Measurements from ENCODE around the gene ERBB2. TPM values are rescaled to one million over a fixed set of nuclear protein-coding genes. Genes with fewer than 3 reads are reported as not detected.

ERBB2 gene
- polyA plus RNA-seq, 3 donors, result 0.17 to 0.73 TPM; not detected in 1

GRCh38 chr17:39674702-39675389, 25.0 kb upstream of the ERBB2 start:
- Histone ChIP-seq H3K4me2 (replicated peaks; ENCODE audit: extremely low read depth, low read length, poor library complexity, severe bottlenecking) (no peak overlapping the region), H3K27ac (ENCODE audit: low read depth in 1 of 2, low read length in 2 of 2) (no peak overlapping the region), H3K36me3 (replicated peaks in 1 of 2; ENCODE audit: control insufficient read depth in 1 of 2, insufficient read depth in 2 of 2, low read length in 2 of 2) (peaks cover 0 to 3% of the 10 kb centered on the region in 2 donors), H2AFZ (ENCODE audit: insufficient read depth, low read depth, low read length, poor library complexity, severe bottlenecking) (no peak overlapping the region), H3K79me2 (ENCODE audit: insufficient read depth, low read length) (no peaks in the 10 kb centered on the region), H3K4me3 (replicated peaks in 1 of 3; ENCODE audit: low read depth in 2 of 3, low read length in 3 of 3) (no peak overlapping the region), H3K4me1 (ENCODE audit: control insufficient read depth in 1 of 2, insufficient read depth in 2 of 2, low read length in 2 of 2) (peaks cover 5 to 10% of the 10 kb centered on the region in 2 donors), H3K27me3 (ENCODE audit: control insufficient read depth in 2 of 2, insufficient read depth in 2 of 2, low read length in 2 of 2) (peaks cover 0 to 19% of the 10 kb centered on the region in 2 donors), H3K9ac (ENCODE audit: insufficient read depth, low read length, poor library complexity, severe bottlenecking) (no peak overlapping the region), H3K9me3 (replicated peaks in 1 of 2; ENCODE audit: control insufficient read depth in 1 of 2, insufficient read depth in 1 of 2, low read length in 2 of 2) (no peaks in the 10 kb centered on the region), H4K20me1 (ENCODE audit: insufficient read depth, low read length) (no peaks in the 10 kb centered on the region)
- H3K27ac Mint-ChIP-seq, result no peak overlapping the region
- H3K4me1 Mint-ChIP-seq, result peaks cover 22% of the 10 kb centered on the region
- H3K4me3 Mint-ChIP-seq, result no peak overlapping the region
- H3K36me3 Mint-ChIP-seq, result peaks cover 17 to 20% of the 10 kb centered on the region in 2 donors
- peaks cover 13 to 33% (median 29%) of the 10 kb centered on the region in 3 donors for H3K27me3 Mint-ChIP-seq (ENCODE audit: low read depth in 3 of 3)
- WGBS (ENCODE audit: insufficient coverage), result 70% methylated on average over 9 of the region's 11 CpGs
- DNase-seq, result no peak
- no peak for TF ChIP-seq CTCF (IDR thresholded peaks at IDR 0.05)
- intact Hi-C loops (cut with micrococcal nuclease), result no loop called here
- peaks cover 0 to 2% (median 0%) of the 10 kb centered on the region in 7 donors for H3K9me3 Mint-ChIP-seq

- H3K27ac Mint-ChIP-seq, result no peak overlapping the region
- intact Hi-C loops (cut with micrococcal nuclease), result no loop called here
- peaks cover 13 to 26% (median 24%) of the 10 kb centered on the region in 3 donors for H3K27me3 Mint-ChIP-seq (ENCODE audit: low read depth in 3 of 3)
- no peak overlapping the region for H3K9ac ChIP-seq (ENCODE audit: insufficient read depth, low read length, poor library complexity, severe bottlenecking)
- no peak overlapping the region for H3K4me2 ChIP-seq (replicated peaks; ENCODE audit: extremely low read depth, low read length, poor library complexity, severe bottlenecking)
- H3K9me3 Mint-ChIP-seq, result peaks cover 0 to 2% (median 0%) of the 10 kb centered on the region in 7 donors
- no peak for TF ChIP-seq CTCF (IDR thresholded peaks at IDR 0.05)
- H3K79me2 ChIP-seq (ENCODE audit: insufficient read depth, low read length), result no peaks in the 10 kb centered on the region
- peaks cover 29% of the 10 kb centered on the region for H3K4me1 Mint-ChIP-seq
- H3K27ac ChIP-seq (ENCODE audit: low read depth in 1 of 2, low read length in 2 of 2), result no peak overlapping the region
- H3K27me3 ChIP-seq (ENCODE audit: control insufficient read depth in 2 of 2, insufficient read depth in 2 of 2, low read length in 2 of 2), result peaks cover 0 to 12% of the 10 kb centered on the region in 2 donors
- no peaks in the 10 kb centered on the region for H3K9me3 ChIP-seq (replicated peaks in 1 of 2; ENCODE audit: control insufficient read depth in 1 of 2, insufficient read depth in 1 of 2, low read length in 2 of 2)
- no peak overlapping the region for H2AFZ ChIP-seq (ENCODE audit: insufficient read depth, low read depth, low read length, poor library complexity, severe bottlenecking)
- no peak overlapping the region for H3K4me3 ChIP-seq (replicated peaks in 1 of 3; ENCODE audit: low read depth in 2 of 3, low read length in 3 of 3)
- peaks cover 0 to 3% of the 10 kb centered on the region in 2 donors for H3K36me3 ChIP-seq (replicated peaks in 1 of 2; ENCODE audit: control insufficient read depth in 1 of 2, insufficient read depth in 2 of 2, low read length in 2 of 2)
- H3K4me1 ChIP-seq (ENCODE audit: control insufficient read depth in 1 of 2, insufficient read depth in 2 of 2, low read length in 2 of 2), result peaks cover 11 to 14% of the 10 kb centered on the region in 2 donors
- no peaks in the 10 kb centered on the region for H4K20me1 ChIP-seq (ENCODE audit: insufficient read depth, low read length)
- H3K36me3 Mint-ChIP-seq, result peaks cover 22 to 25% of the 10 kb centered on the region in 2 donors
- no peak for DNase-seq
- WGBS (ENCODE audit: insufficient coverage), result 78% methylated on average over 9 of the region's 10 CpGs
- no peak overlapping the region for H3K4me3 Mint-ChIP-seq
Observed at GRCh38 chr17:39675390-39676082, 24.3 kb upstream of the ERBB2 start.

Measured in CD14-positive monocyte (primary cell).